ENCODE data around the gene KCNJ11.
A peak's percentile ranks its signal among the peaks of the same experiment; 100 is the strongest.

KCNJ11 gene

DNA sequence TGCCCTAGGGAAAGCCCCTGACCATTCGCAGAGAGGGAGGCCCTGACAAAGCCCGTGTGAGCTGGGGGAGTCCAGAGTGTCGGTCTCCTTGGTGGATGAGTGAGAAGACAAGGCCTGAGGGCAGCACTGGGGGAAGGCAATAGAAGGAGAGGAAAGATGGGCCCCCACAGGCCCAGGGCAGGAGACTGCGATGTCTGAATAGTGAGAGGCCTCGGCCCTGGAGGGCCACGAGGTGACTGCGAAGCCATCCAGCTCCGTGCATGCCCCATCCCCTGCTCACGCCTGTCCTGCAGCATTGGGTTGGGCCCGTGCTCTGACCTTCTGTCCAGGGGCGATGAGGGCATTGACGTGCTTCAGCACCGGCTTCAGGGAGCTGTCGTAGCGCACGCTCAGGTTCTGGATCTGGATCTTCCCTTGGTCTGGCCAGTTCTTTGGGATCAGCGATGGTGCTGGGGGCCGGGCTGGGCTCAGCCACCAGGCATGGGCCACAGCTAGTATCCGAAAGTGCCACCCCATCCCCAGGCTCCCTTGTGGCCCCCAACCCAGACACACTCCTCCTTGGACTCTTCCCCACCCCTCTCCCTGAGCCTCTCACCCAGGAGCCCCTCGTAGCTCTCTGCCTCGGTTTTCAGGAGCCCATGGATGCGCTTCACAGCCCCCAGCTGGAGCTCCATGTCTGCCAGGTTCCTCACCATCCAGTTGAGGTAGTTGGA lies 8.3 kb upstream of the KCNJ11 start:
- DNase-seq (ENCODE audit: insufficient read length): no peak
- TF ChIP-seq POLR2A (IDR thresholded peaks at IDR 0.05; ENCODE audit: low read depth, low read length): no peak
- no peak for TF ChIP-seq TAF1 (IDR thresholded peaks at IDR 0.05; ENCODE audit: borderline replicate concordance, low read depth, low read length)
- TF ChIP-seq POLR2AphosphoS5 (IDR thresholded peaks at IDR 0.05; ENCODE audit: low read depth, low read length): no peak
- no peak for FAIRE-seq

DNA sequence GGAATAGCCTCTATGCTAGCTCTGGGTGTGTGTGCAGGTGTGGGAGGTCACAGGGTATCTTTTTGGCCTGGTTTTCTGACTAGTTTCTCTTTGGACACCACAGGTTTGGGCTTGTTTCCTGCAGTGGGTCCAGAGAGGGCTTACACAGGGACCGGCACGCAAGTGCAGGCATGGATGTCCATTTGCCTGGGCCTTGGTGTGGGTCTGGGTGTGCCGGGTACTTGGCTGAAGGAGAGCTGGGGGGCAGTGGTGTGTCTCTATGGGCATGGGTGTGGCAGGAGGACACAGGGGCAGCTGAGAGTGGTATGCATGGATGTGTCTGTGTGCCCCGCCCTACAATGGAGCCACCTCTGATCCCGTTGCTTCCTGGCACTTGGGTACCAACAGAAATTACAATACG lies 7.5 kb upstream of the KCNJ11 start:
- FAIRE-seq: no peak
- DNase-seq (ENCODE audit: insufficient read length): no peak
- no peak for TF ChIP-seq POLR2A (IDR thresholded peaks at IDR 0.05; ENCODE audit: low read depth, low read length)
- no peak for TF ChIP-seq TAF1 (IDR thresholded peaks at IDR 0.05; ENCODE audit: borderline replicate concordance, low read depth, low read length)
- no peak for TF ChIP-seq POLR2AphosphoS5 (IDR thresholded peaks at IDR 0.05; ENCODE audit: low read depth, low read length)

DNA sequence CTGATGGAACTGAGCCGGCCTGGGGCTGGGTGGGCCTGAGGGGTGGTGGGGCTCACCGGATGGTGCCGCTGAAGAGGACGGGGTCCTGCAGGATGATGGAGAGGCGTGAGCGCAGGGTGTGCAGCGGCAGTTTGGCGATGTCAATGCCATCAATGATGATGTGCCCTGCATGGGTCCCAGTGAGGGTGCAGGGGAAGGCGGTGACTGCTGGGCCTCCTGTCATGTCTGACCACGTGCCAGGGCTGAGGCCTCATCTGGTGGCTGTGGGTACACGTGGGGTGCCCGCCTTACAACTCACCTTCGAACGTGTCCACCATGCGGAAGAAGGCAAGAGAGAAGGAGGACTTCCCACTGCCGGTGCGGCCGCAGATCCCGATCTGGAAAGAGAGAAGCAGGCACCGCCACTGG lies 7.1 kb upstream of the KCNJ11 start:
- DNase-seq (ENCODE audit: insufficient read length) (no peak), FAIRE-seq (no peak)
- TF ChIP-seq POLR2A (IDR thresholded peaks at IDR 0.05; ENCODE audit: low read depth, low read length): no peak
- TF ChIP-seq POLR2AphosphoS5 (IDR thresholded peaks at IDR 0.05; ENCODE audit: low read depth, low read length): no peak
- TF ChIP-seq TAF1 (IDR thresholded peaks at IDR 0.05; ENCODE audit: borderline replicate concordance, low read depth, low read length): no peak

DNA sequence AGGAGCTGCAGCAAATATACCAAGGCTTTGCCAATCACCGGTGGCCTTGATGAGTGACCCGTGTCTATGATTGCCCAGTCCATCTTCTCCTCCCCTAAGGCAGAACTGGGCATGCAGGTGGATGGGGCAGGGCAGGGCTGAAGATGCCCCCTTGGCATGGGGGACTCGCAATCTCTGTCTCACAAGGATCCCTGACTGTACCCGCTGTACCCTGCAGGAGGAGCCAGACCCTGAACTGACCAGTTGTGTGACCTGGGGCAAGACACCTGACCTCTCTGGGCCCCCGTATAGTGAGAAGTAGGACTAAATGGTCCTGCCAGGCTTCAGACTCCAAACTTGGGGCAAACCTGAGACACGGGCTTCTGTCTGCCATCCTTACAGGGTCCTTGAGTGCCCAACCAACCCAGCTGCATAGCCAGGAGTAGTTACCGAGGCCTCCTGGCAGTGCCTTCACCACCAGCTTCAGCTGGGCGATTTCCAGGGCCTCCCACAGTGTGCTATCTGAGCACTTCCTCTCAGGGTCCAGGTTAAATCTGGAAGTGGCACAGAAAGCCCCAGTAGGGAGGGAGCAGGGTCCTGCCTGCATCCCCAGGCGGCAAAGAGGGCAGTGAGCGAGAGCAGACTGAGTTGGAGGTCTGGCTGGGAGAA lies 6.4 kb upstream of the KCNJ11 start:
- FAIRE-seq (no peak), DNase-seq (ENCODE audit: insufficient read length) (no peak)
- TF ChIP-seq POLR2A (IDR thresholded peaks at IDR 0.05; ENCODE audit: low read depth, low read length): no peak
- no peak for TF ChIP-seq POLR2AphosphoS5 (IDR thresholded peaks at IDR 0.05; ENCODE audit: low read depth, low read length)
- no peak for TF ChIP-seq TAF1 (IDR thresholded peaks at IDR 0.05; ENCODE audit: borderline replicate concordance, low read depth, low read length)

DNA sequence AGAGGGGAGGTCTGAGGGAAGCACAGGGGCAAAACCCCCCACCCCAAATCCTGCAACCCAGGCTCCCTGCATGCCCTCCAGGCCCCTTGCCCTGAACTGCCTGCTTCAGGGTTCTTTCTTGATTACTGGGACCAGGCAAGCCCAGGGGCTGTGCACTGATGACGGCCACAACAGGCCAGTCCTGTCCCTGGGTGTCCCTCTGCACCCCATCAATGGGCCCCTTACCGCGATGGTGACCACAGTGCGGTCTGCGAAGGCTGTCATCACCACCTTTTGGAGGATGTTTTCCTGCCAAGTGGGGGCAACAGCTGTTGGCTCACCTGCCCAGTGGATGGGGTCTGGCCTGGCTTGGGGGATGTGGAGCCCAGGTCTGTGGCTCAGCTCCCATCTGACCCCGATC lies 5.0 kb upstream of the KCNJ11 start:
- no peak for DNase-seq (ENCODE audit: insufficient read length)
- FAIRE-seq: no peak
- TF ChIP-seq POLR2A (IDR thresholded peaks at IDR 0.05; ENCODE audit: low read depth, low read length) (no peak), TAF1 (IDR thresholded peaks at IDR 0.05; ENCODE audit: borderline replicate concordance, low read depth, low read length) (no peak), POLR2AphosphoS5 (IDR thresholded peaks at IDR 0.05; ENCODE audit: low read depth, low read length) (no peak)

DNA sequence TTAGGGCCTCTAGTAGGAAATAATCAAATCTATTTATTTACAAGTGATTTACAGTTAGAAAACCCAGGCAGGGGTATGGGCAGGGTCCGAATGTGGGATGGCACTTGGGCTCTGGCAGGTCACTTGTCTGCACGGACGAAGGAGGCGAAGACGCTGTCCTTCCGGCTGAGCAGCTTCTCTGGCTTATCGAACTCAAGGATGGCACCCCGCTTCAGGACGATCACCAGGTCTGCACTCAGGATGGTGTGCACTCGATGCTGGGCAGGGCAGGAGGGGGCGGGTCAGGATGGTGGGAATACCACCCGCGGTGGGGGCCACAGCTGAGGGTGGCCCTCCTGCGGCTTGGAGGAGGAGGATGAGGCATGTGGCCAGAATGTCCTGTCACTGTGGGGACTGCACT lies 4.4 kb upstream of the KCNJ11 start:
- FAIRE-seq: no peak

DNA sequence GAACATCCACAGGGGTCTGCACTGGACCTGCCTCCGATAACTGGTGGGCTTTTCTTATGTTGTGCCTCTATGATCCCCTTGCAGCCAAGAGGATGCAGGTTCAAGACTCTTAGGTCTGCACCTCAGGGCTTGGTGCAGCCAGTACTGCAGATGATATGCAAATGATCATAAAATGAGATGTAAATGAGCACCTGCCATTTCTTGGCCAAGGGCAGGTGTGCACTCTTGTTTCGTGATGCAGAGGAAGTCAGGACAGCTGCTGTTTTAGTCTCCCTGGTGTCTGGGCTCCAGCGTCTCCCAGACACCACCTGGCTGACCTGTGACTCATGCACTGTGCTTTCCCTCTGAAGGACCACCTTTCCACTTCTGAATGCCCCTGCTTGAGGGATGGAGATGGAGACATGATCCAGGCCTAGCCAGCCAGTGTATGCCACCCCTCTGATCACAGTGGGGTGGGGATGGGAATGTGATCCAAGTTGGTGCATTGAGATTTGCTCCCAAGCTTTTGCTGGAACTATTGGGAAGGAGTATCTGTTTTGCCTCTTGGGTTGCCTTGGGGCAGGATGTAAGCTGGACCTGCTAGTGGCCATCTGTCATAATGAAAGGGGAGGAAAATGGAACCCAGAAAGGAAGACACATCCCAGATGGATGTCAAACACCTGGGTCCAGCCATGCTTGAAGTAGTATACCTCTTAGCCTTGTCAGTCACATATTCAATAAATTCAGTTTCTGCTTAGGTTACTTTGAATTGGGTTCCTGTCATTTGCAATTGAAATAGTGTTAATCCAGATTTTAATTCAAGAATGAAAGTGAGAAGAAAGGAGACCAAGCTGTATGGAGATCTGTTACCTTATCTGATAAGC lies 3.3 kb upstream of the KCNJ11 start:
- TF ChIP-seq TAF1 (IDR thresholded peaks at IDR 0.05; ENCODE audit: borderline replicate concordance, low read depth, low read length) (no peak), POLR2AphosphoS5 (IDR thresholded peaks at IDR 0.05; ENCODE audit: low read depth, low read length) (no peak), POLR2A (IDR thresholded peaks at IDR 0.05; ENCODE audit: low read depth, low read length) (no peak)
- DNase-seq (ENCODE audit: insufficient read length): no peak

More for the DNA sequence above, 4.4 kb upstream of the KCNJ11 start:
- no peak for DNase-seq (ENCODE audit: insufficient read length)
- TF ChIP-seq POLR2AphosphoS5 (IDR thresholded peaks at IDR 0.05; ENCODE audit: low read depth, low read length) (no peak), POLR2A (IDR thresholded peaks at IDR 0.05; ENCODE audit: low read depth, low read length) (no peak), TAF1 (IDR thresholded peaks at IDR 0.05; ENCODE audit: borderline replicate concordance, low read depth, low read length) (no peak)

DNA sequence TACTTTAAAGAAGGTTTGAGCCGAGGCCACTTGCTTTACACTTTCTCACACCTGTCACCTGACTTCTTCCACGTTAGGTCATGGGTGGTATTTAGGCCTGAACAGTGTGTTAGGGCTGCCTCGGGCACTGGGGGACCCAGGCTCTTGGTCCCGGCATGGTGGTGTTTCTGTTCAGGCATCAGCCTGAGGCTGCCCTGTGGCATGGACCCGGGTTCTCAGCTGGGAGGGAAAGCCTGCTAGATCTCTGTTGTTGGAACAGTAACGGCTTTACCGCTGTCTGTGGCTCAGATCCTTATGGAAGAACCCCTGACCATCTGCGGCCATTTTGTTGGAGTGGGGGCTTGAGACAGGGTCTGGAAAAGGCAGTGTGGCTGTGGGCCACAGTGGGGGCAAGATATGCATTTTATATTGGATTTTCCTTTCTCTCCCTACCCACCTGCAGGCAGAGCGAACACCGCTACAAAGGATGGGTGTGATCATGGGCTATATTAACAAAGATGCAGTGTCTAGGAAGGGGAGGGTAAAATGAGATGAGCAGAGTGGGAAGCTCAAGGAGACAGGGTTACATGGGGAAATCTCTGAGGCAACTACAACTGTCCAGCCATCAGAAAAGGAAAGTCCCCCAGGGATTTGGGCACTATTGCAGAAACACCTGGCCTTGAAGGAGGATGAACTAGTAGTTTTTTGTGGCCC lies 1.6 kb upstream of the KCNJ11 start:
- peak; percentile 44 for FAIRE-seq
- no peak for DNase-seq (ENCODE audit: insufficient read length)
- TF ChIP-seq POLR2A (IDR thresholded peaks at IDR 0.05; ENCODE audit: low read depth, low read length) (no peak), TAF1 (IDR thresholded peaks at IDR 0.05; ENCODE audit: borderline replicate concordance, low read depth, low read length) (no peak), POLR2AphosphoS5 (IDR thresholded peaks at IDR 0.05; ENCODE audit: low read depth, low read length) (no peak)

More for the DNA sequence above, 3.3 kb upstream of the KCNJ11 start:
- FAIRE-seq: peak; percentile 61

DNA sequence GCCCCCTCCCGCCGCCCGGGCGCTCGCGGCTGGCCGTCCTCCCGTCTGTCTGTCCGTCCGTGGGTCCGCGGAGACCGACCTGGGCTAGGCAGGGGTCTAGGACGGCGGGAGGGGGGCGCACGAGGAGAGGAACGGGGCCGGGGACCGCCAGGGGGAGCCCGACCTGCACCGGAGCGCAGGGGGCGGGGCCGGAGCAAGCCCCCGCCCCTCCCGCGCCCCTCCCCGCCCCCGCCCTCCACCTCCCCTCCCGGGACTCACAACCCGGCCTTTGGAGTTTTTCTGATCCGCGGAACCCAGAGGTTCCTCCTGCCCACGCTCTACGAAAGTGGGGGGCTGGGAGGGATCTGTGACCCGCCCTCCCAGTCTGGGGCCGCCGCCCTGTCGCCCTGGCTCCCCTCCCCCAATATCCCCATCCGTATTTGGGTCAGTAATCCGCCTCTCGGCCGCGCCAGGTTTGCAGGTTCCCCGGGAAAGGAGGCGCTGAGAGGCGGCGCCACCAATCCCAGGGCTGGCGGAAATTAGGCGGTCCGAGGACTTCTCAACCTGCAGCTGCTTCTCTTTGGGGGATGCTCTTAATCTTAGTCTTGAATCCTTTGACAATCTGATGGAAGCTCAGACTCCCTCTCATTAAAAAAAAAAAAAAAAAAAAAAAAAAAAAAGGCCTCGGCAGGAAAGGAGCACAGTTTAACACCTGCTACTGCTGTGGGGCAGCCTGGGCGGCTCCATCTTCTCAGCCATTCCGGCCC lies 925 bp upstream of the KCNJ11 start:
- DNase-seq (ENCODE audit: insufficient read length) (peak; percentile 79), FAIRE-seq (no peak)
- no peak for TF ChIP-seq POLR2AphosphoS5 (IDR thresholded peaks at IDR 0.05; ENCODE audit: low read depth, low read length)
- no peak for TF ChIP-seq TAF1 (IDR thresholded peaks at IDR 0.05; ENCODE audit: borderline replicate concordance, low read depth, low read length)
- TF ChIP-seq POLR2A (IDR thresholded peaks at IDR 0.05; ENCODE audit: low read depth, low read length): no peak

DNA sequence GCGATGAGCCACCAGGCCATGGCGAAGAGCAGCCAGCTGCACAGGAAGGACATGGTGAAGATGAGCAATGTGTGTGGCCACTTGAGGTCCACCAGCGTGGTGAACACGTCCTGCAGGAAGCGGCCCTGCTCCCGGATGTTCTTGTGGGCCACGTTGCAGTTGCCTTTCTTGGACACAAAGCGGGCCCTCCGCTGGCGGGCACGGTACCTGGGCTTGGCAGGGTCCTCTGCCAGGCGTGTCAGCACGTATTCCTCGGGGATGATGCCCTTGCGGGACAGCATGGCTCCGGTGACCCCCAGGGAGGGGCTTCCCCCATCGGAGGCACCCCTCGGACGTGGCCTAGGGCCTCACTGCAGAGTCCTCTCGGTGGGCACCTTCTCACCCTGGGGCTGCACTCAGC lies 648 bp downstream of the KCNJ11 start:
- DNase-seq (ENCODE audit: insufficient read length): no peak
- FAIRE-seq: no peak
- TF ChIP-seq POLR2AphosphoS5 (IDR thresholded peaks at IDR 0.05; ENCODE audit: low read depth, low read length) (no peak), TAF1 (IDR thresholded peaks at IDR 0.05; ENCODE audit: borderline replicate concordance, low read depth, low read length) (no peak), POLR2A (IDR thresholded peaks at IDR 0.05; ENCODE audit: low read depth, low read length) (no peak)

Data from GM12892 (cell line).